Activated CD8-positive, alpha-beta memory T cell treated with anti-CD3 and anti-CD28 coated beads for 4 hours (primary cell): ENCODE data around the gene SNX9.
"Not testable (repeated sequence)": the region's sequence is repeated elsewhere in the genome, so short reads cannot be mapped to it uniquely, and the experiment has no call there.

ENCODE experiments used
- DNase-seq, 2 donors: peaks; one replicate each; pipeline ENCODE4 v3.0.0-alpha.2; 2020; ENCODE audit warnings: low read depth in 2 of 2

Gene SNX9

DNA sequence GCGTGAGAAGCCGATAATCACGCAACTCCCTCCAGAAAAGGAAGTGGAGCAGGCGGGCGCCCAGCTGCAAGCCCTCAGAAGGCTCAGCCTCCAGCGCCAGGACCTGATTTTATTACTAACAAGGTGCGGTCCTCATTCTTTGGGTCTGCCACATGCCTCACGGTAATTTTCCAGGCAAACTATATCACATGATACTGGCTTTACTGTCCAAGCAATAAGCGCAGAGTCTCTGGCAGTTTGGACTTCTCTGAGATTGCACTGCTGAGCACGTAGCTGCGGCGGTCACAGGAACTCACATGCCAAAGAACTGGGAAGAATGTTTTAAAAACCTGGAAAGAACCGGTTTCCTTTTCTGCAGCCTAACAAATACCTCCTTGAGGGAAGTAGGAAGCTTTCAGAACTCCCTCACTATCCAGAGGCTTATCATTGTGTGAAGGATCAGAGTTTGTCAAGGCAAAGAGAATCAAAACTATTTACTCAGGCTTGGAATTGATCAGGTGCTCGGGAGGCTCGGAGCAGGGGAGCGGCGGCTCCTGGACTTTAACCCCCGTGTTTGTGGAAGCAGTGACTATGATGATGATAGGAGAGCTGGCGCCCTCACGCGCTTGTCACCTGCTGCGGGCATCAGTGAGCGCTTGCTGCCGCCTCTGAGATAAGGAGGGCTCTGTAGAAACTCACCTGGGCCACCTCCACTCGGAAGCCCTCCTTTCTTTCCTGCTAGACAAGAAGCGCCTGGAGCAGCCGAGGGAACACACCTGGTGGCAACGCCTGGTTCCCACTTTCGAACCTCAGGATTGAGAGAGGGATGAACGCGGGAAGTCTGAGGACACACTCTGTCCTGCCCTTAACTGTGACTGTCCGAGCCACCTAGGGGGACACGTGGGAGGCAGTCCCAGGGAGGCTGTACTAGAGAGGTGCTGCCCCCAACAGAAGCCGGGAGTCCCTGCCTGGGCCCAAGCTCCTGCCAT lies 131.4 kb downstream of the SNX9 start:
- no peak for DNase-seq

GRCh38 chr6:157955675-157956074 lies 132.6 kb downstream of the SNX9 start:
- no peak for DNase-seq

DNA sequence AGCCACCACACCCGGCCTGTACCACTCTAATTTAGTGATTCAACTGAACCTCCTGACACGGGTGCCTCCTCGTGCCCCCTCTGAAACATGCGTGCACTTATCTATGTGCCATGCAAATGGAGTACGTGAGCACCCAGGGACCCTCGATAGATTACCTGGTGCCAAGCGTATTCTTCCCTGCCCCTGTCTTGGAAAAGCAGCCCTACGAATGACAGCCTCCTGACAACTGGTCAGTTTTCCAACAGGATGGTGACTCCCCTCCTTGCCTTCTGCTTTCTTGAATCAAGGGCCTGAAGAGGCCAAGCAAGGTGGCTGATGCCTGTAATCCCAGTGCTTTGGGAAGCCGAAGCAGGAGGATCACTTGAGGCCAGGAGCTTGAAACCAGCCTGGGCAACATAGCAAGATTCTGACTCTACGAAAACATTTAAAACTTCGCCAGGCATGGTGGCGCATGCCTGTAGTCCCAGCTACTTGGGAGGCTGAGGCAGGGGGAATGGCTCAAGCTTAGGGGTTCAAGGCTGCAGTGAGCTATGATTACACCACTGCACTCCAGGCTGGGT lies 133.2 kb downstream of the SNX9 start:
- no peak for DNase-seq

DNA sequence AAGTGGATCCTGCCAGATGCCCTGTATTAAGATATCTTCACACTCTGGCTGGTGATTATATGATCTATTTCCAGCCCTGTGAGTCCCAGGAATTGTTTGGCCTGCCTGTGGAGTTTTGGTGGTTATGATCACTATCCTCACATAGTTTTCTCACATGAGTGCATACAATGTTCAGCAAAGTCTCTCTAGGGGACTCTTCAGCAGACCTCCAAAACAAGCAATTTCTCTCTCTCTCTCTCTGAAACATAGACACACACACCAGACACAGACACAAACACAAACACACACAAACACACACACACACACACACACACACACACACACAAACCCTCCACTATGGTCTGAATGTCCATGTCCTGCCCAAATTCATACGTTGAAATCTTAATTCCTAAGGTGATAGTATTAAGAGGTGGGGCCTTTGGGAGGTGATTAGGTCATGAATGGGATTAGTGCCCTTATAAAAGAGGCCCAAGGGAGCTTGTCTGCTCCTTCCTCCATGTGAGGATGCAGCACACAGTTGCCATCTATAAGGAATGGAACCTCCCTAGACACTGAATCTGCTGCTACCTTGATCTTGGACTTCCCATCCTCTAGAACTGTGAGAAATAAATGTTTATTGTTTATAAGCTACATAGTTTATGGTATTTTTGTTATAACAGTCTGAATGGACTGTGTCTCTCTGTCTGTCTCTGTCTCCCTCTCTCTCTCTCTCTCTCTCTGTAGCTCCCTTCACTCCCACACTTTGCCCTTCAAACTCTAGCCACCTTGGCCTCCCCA lies 136.6 kb downstream of the SNX9 start:
- no peak for DNase-seq

- DNase-seq, result no peak
Measured at GRCh38 chr6:157961153-157961831, 138.2 kb downstream of the SNX9 start.

- no peak for DNase-seq
Measured at GRCh38 chr6:157961832-157962575, 139.0 kb downstream of the SNX9 start.

DNA sequence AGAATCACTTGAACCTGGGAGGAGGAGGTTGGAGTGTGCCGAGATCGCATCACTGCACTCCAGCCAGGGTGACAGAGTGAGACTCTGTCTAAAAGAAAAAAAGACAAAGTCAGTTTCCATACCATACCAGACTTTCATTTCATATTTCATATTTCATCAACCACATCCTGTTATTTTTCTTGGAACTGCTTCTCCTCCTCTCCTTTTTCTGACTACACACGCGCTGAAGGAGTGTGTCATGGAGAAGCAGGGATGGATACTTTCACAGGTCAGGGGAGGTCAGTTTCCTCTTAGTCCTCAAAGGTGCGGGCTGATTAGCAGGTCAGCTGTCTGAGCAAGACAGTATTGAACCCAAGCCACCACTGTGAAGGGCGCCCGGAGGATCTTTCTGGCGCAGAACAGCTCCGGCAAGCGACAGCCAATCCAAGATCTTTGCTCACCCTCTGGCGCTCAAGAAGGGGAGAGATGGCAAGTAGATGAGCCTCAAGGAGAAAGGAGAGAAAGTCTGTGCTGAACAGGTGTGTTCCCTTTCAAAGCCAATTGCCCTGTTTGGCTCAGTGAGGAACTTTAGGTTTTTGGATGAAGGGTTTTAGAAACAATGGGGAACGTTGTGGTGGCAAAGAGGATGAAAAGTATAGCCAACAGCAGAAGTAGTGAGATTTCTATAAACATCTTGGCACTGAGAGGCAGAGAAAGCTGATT lies 139.7 kb downstream of the SNX9 start:
- DNase-seq, result no peak

GRCh38 chr6:157964100-157964499 lies 141.1 kb downstream of the SNX9 start:
- no peak for DNase-seq

- DNase-seq, result no peak
Measured at GRCh38 chr6:157965387-157965786, 142.3 kb downstream of the SNX9 start.

DNA sequence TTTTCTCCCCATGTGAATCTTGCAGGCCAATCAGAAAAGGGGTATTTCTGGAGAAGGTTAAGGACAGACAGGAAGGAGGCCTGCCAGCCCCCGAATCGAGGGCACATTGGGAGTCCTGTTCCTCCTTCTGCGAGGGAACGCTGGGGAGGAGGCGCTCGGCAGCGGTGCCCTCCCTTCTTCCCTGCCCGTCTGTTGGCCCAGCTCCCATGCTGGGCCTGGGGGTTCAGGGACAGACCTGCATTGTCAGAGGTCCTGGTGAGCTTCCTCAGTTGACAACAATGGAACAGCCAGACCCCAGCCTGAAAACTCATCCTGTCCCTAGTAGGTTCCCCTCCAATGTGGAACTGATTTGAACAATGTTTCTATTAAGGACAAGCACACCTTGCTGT lies 143.5 kb downstream of the SNX9 start:
- no peak for DNase-seq

DNA sequence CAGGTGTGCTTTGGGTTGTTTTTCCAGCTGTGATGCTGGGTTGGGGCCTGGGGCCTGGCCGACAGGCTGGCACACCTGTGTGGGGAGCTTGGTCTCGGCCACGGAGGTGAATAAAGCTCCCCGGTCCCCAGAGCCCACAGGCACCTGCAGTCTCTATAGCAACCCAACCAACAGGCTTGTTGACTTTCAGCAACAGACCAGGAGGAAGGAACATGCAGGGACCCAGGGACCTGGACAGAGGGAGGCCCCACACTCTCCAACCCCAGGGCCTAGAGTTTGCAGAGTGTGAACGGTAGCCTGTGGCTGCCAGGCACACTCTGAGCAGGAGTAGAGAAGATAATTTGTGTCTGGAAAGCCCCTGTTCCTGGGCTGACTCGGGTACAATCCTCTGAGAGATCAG lies 144.0 kb downstream of the SNX9 start:
- no peak for DNase-seq

GRCh38 chr6:157967486-157967885 lies 144.4 kb downstream of the SNX9 start:
- DNase-seq, result no peak

DNA sequence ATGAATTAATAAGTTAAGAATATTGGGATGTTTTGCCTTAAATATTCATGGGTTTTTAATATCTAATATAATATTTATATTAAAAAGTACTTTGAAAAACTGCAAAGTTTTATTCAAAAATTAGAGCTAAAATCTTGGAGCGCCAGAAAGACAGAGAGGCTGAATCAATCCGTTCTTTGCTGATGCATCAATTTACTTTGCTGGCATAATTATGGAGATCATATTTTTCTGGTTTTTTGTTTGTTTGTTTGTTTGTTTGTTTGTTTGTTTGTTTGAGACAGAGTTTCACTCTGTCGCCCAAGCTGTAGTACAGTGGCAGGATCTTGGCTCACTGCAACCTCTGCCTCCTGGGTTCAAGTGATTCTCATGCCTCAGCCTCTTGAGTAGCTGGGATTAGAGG lies 149.1 kb downstream of the SNX9 start:
- DNase-seq, result not testable (repeated sequence)

- DNase-seq, result no peak
Measured at GRCh38 chr6:157974341-157974894, 151.4 kb downstream of the SNX9 start.

- DNase-seq, result no peak
Measured at GRCh38 chr6:157974967-157975366, 151.9 kb downstream of the SNX9 start.

DNA sequence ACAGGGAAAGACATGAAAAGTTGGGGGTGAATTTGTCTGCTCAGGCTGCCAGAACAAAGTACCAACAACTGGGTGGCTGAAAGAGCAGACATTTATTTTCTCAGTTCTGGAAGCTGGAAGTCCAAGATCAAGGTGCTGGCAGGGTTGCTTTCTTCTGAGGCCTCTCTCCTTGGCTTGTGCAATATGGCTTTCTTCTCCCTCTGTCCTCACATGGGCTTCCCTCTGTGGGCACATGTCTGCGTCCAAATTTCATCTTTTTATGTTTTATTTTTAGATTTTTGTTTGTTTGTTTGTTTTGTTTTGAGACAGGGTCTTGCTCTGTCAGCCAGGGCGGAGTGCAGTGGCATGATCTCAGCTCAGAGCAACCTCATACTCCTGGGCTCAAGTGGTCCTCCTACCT lies 152.4 kb downstream of the SNX9 start:
- no peak for DNase-seq

- no peak for DNase-seq
Measured at GRCh38 chr6:157976345-157977175, 153.5 kb downstream of the SNX9 start.

- no peak for DNase-seq
Measured at GRCh38 chr6:157977176-157977804, 154.2 kb downstream of the SNX9 start.
